AG10803 (cell line): ENCODE results near the gene IL11.

Experiments used
- DNase-seq: peaks from one replicate; pipeline ENCODE4 v3.0.0; 2010; ENCODE audit warnings: low read depth
- H3K4me3 ChIP-seq: 2 replicates; pipeline ENCODE4 v1.5.1; 2011; ENCODE audit warnings: mild to moderate bottlenecking, low read length, control low read depth
- TF ChIP-seq, protein P1 (sequence below): conservative IDR thresholded peaks from 2 replicates; pipeline ENCODE4 v1.5.1; 2011; ENCODE audit warnings: mild to moderate bottlenecking, low read length, control low read depth, inconsistent platforms

IL11 gene

DNA sequence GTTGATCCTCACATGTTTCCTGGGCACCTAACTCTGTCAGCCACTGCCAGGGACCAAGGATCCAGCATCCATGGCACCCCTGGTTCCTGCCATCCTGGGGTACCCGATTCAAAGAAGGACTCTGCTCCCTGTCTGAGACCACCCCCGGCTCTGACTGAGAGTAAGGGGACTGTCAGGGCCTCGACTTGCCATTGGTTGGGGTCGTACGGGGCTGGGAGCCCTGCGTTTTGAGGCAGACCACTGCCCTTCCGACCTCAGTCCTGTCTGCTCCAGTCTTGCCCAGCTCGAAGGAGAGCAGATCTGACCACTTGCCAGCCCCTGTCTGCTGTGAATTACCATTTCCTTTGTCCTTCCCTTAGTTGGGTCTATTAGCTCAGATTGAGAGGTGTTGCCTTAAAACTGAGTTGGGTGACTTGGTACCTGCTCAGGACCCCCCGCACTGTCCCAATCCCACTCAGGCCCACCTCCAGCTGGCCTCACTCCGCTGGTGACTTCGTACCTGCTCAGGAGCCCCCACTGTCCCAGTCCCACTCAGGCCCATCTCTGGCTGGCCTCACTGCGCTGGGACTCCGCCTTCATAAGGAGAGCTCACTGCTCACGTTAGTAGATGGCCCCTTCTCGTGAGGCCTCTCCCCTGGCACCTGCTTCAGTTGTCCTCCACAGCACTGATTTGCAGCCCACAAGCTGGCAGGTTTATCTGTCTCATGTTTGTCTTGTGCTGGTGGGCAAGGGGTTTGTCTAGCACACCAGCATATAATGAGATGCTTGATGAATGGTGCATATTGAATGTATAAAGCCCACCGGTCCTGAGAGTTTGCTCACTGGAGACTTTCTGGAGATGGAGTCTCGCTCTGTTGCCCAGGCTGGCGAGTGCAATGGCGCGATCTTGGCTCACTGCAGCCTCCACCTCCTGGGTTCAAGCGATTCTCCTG, 19.4 kb upstream of the IL11 start:
- DNase-seq = no peak
- H3K4me3 ChIP-seq = no peak overlapping the region
- TF ChIP-seq, protein P1, sequence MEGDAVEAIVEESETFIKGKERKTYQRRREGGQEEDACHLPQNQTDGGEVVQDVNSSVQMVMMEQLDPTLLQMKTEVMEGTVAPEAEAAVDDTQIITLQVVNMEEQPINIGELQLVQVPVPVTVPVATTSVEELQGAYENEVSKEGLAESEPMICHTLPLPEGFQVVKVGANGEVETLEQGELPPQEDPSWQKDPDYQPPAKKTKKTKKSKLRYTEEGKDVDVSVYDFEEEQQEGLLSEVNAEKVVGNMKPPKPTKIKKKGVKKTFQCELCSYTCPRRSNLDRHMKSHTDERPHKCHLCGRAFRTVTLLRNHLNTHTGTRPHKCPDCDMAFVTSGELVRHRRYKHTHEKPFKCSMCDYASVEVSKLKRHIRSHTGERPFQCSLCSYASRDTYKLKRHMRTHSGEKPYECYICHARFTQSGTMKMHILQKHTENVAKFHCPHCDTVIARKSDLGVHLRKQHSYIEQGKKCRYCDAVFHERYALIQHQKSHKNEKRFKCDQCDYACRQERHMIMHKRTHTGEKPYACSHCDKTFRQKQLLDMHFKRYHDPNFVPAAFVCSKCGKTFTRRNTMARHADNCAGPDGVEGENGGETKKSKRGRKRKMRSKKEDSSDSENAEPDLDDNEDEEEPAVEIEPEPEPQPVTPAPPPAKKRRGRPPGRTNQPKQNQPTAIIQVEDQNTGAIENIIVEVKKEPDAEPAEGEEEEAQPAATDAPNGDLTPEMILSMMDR = no peak

DNA sequence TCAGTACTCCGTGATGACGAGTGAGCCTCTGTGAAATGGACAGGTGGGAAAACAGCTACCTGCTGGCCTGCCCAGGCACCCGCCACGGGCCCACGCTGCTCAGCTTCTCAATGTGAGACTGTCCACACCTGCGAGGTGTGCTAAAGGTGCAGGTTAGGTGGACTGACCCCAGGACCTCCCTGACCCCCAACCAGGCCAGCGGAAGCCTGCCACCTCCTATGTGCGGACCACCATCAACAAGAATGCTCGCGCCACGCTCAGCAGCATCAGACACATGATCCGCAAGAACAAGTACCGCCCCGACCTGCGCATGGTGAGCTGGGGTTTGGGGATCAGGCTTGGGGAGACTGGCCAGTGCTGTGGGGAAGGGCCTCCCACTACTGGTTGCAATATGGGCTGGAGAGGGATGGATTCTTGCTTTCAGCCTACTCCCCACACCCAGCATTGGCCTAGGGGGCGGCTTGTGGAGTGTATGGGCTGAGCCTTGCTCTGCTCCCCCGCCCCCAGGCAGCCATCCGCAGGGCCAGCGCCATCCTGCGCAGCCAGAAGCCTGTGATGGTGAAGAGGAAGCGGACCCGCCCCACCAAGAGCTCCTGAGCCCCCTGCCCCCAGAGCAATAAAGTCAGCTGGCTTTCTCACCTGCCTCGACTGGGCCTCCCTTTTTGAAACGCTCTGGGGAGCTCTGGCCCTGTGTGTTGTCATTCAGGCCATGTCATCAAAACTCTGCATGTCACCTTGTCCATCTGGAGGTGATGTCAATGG, 17.7 kb upstream of the IL11 start:
- H3K4me3 ChIP-seq = peak overlapping the region; percentile 98
- TF ChIP-seq, protein P1 = no peak
- no peak for DNase-seq

DNA sequence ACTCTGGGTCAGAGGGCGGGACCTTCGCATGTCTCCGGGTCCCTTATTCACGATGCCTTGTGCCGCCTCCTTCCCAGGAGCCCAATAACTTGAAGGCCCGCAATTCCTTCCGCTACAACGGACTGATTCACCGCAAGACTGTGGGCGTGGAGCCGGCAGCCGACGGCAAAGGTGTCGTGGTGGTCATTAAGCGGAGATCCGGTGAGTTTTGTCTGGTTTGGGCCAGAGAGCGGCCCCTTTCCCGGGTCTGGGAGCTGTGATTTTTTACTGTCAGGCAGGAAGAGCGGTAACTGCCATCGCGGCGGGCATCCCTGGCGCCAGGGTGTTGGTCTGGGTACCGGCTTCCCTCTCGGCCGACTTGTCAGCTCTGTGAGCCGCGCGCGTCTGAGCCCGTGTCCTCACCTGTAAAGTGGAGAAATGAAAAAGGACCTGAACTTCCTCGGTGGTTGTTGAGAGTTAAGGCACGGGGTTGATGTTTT, 16.3 kb upstream of the IL11 start:
- peak overlapping the region; percentile 98 for H3K4me3 ChIP-seq
- TF ChIP-seq, protein P1 = no peak
- no peak for DNase-seq

DNA sequence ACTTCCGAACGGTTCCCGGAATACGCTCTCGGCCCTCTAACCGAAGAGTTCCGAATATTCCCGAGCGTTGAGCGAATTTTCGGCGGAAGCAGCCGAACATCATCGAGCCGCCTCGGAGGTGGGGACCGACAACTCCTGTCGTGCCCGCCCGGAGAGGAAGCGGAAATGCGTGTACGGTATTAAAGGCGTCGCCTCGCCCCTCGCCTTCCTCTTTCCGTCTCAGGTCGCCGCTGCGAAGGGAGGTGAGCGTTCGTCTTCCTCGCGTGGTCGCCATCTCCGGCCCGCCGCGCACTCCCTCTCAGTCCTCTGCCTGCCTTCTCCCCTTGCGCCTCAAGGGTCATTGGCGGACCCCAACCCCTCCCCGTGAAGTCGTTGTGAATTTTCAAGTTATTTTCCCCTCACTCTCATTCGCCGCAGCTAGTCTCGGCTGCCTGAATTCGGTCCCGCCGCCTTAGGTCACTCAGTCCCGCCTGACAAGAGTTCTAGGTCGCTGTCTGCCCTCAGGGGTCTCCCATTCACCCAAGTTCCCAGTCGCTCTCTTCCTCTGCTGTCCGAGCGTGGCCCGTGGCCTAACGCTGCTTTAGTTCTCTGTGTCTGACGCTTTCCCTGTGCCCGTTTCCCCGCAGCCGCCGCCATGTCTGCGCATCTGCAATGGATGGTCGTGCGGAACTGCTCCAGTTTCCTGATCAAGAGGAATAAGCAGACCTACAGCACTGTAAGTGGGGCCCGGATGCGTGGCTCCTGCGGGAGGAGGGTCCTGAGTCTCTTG, 15.6 kb upstream of the IL11 start, which contains the start of gene RPL28:
RPL28 (plus strand) TSS at position 209 of the 769 bp plus-strand sequence; CDS start at position 635, 426 bp downstream.
- TF ChIP-seq, protein P1 = no peak
- peak within 1 kb of the TSS; percentile 98 for H3K4me3 ChIP-seq
- peak; percentile 96 for DNase-seq

DNA sequence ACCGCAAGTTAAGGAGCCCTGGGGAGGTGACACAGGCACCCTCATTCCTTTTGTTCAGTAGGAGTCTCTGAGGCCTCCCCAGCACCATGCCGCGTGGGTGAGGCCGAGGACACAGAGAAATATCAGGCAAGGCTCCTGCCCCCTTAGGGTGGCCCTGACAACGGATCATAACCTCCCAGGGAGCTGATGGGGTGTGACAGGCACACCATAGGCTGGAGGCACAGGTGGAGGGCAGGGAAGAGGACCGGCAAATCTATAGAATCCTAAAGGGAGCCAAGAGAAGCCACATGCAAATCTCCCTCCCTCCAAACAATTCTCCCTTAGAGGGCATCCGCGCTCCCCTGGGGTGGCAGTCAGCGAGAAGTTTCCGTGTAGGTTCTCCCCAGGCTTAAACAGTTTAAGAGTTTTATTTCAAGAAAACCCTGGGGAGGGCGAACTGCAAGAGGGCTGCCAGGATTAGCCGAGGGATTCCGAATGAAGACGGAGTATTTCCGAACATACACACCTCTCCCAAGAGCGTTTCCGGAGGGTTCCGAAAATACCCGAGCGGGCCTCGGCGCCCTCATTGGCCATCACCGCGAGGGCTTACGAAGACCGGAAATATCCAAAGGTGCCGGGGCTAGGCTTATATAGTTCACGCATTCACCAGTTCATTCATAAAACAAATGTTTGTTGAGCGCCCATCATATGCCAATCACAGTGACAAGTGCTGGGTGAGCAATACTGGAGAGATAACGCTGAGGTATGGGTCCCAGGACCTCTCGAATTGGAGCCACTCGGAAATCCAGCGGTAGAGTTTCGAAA, 14.9 kb upstream of the IL11 start:
- TF ChIP-seq, protein P1 = no peak
- DNase-seq = peak; percentile 93
- peak overlapping the region; percentile 60 for H3K4me3 ChIP-seq
